Measurements from ENCODE around the gene KAT5.

DNA sequence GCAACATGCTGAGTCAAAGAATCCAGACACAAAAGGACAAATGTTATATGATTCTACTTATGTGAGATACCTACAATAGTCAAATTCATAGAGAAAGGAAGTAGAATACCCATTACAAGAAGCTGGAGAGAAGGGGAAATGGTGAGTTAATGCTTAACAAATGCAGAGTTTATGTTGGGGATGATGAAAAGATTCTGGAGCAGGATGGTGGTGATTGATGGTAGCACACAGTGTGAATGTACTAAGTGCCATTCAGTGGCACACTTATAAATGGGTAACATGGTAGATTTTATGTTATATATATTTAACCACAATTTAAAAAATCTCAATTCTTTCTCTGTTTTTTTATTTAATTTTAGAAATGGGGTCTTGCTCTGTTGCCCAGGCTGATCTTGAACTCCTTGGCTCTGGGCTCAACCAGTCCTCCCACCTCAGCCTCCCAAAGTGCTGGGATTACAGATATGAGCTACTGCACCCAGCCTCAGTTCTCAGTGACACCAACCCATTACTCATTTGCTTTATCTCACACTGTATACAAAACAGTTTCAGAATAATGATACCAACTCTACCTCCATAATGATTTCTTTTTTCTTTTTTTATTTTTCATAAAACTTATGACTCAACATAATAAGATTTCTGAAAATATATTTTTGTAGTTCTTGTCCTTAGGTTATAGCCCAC is 39.7 kb upstream of the KAT5 start:
- TF ChIP-seq, protein P1, sequence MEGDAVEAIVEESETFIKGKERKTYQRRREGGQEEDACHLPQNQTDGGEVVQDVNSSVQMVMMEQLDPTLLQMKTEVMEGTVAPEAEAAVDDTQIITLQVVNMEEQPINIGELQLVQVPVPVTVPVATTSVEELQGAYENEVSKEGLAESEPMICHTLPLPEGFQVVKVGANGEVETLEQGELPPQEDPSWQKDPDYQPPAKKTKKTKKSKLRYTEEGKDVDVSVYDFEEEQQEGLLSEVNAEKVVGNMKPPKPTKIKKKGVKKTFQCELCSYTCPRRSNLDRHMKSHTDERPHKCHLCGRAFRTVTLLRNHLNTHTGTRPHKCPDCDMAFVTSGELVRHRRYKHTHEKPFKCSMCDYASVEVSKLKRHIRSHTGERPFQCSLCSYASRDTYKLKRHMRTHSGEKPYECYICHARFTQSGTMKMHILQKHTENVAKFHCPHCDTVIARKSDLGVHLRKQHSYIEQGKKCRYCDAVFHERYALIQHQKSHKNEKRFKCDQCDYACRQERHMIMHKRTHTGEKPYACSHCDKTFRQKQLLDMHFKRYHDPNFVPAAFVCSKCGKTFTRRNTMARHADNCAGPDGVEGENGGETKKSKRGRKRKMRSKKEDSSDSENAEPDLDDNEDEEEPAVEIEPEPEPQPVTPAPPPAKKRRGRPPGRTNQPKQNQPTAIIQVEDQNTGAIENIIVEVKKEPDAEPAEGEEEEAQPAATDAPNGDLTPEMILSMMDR (IDR thresholded peaks at IDR 0.05; ENCODE audit: extremely low read depth in 1 of 2, insufficient read depth in 1 of 2, low read depth in 1 of 2, low read length in 2 of 2), result no peak
- TF ChIP-seq EZH2 (IDR thresholded peaks at IDR 0.05; ENCODE audit: borderline replicate concordance, low read depth, low read length, severe bottlenecking), result no peak
- TF ChIP-seq MYC (IDR thresholded peaks at IDR 0.05; ENCODE audit: low read depth, low read length), result no peak
- no peak for TF ChIP-seq POLR2A (IDR thresholded peaks at IDR 0.05; ENCODE audit: low read depth, low read length)
- TF ChIP-seq POLR2AphosphoS5 (IDR thresholded peaks at IDR 0.05; ENCODE audit: insufficient read depth, low read depth, low read length), result no peak
- no peak for TF ChIP-seq JUN (IDR thresholded peaks at IDR 0.05; ENCODE audit: borderline replicate concordance, insufficient read depth, insufficient read length, low read depth)
- TF ChIP-seq, protein P2, sequence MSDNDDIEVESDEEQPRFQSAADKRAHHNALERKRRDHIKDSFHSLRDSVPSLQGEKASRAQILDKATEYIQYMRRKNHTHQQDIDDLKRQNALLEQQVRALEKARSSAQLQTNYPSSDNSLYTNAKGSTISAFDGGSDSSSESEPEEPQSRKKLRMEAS (IDR thresholded peaks at IDR 0.05; ENCODE audit: insufficient read depth, insufficient read length), result no peak
- no peak for TF ChIP-seq GATA2 (IDR thresholded peaks at IDR 0.05; ENCODE audit: insufficient read depth, insufficient read length, low read depth, low read length)
- TF ChIP-seq FOS (IDR thresholded peaks at IDR 0.05; ENCODE audit: borderline replicate concordance, insufficient read depth, low read length), result no peak

All from endothelial cell of umbilical vein (primary cell).